HL-60/S4 treated with retinoic acid at 250 ng/mL for 4 days and 3 days (cell line): ENCODE measurements around the gene ZFPL1.

Source experiments
- in situ Hi-C: fragments of 300-500 bp; cut with MboI; formaldehyde crosslinking; loops from 2 replicates; pipeline ENCODE4 v1.7.0; 2022; ENCODE audit warnings: low sequenced_read_pairs

Gene ZFPL1

GRCh38 chr11:65083834-65084597 lies at the start of gene ZFPL1, which contains the start of gene CDCA5:
ZFPL1 (plus strand) TSS chr11:65084222; CDS start chr11:65084699, 477 bp downstream.
CDCA5 (minus strand) TSS chr11:65084040; CDS start chr11:65083978, 62 bp downstream.
- in situ Hi-C loops = no loop called here

- in situ Hi-C loops = no loop called here
Observed at GRCh38 chr11:65034423-65034822, 49.6 kb upstream of the ZFPL1 start.

DNA sequence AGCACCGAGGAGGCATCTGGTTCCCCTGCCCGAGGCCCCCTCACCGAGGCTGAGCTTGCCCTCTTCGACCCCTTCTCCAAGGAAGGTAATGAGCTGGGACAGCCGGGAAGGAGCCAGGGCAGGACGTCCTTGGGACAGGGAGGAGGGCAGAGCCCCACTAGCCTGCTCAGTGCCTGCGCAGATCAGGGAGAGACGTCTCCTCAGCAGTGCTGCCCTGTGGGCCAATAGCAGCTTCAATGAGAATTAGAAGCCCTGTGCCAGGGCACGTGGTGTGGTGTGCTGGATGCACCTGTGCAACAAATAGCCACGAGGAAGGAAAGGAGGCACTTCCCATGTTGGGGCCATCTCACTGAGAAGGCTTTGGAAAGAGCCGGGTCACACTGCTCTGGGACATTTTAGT lies 48.4 kb upstream of the ZFPL1 start:
- in situ Hi-C loops = no loop called here

- in situ Hi-C loops = no loop called here
Observed at GRCh38 chr11:65036931-65037330, 47.1 kb upstream of the ZFPL1 start.

DNA sequence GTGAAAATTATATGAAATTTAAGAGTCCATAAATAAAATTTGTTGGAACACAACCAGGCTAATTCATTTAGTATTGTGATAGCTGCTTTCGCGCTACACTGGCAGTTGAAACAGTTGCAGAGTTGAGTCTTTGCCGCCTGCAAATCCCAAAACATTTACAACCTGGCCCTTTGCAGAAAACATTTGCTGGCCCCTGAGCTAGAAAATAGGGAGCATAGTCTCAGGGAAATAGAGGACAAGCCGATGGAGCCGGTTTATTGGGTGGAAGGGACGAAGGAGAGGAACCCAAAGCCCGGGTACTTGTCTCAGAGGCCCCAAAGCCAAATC lies 43.5 kb upstream of the ZFPL1 start:
- in situ Hi-C loops = no loop called here

GRCh38 chr11:65040847-65041622 lies 43.0 kb upstream of the ZFPL1 start, which contains the start of gene SAC3D1:
SAC3D1 (plus strand) TSS chr11:65041210; CDS start chr11:65041293, 83 bp downstream.
- in situ Hi-C loops = no loop called here

GRCh38 chr11:65042891-65043290 lies 41.1 kb upstream of the ZFPL1 start:
- in situ Hi-C loops = no loop called here

DNA sequence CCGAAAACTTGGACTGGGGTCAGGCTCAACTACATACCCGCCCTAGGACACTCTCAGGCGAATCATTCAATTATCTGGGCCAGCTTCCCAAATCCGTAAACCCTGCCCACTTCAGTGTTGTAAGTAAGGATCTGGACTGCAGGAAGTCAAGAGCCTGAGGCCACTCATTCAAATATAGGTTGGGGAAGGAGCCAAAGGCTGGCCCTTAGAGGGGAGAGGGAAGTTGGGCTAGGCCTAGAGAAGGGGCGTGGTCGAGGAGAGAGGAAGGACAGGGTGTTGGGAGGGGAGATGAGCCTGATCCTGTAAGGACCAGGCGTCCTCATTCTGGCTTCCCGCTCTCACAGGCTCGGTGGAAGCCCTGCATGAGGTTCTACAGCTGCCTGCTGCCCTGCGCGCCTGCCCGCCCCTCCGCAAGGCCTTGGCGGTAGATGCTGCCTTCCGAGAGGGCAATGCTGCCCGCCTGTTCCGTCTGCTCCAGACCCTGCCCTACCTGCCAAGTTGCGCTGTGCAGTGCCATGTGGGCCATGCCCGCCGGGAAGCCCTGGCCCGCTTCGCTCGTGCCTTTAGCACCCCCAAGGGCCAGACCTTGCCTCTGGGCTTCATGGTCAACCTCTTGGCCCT lies 40.0 kb upstream of the ZFPL1 start:
- in situ Hi-C loops = no loop called here

GRCh38 chr11:65045061-65045460 lies 39.0 kb upstream of the ZFPL1 start:
- in situ Hi-C loops = no loop called here

DNA sequence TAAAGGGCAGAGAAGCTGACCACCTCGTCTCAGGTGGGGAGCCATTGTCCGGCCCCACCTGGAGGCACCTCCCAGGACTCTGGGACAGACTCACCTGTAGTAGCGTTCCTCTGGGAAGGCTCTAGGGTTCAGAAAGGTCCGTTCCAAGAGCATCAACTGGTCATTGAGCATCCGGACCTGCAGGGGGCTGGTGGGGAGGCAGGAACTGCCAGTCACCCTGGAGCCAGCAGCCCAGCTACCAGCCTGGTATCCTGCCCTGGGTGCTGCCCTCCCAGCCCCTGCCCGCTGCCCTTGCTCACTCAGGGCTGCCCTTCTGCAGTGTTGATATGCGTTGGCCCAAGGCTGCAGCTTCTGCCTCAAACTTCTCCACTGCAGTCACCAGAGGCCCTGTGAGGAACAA lies 38.3 kb upstream of the ZFPL1 start:
- in situ Hi-C loops = no loop called here

- in situ Hi-C loops = no loop called here
Observed at GRCh38 chr11:65047581-65048422, 36.2 kb upstream of the ZFPL1 start.

- in situ Hi-C loops = no loop called here
Observed at GRCh38 chr11:65051398-65051858, 32.6 kb upstream of the ZFPL1 start.

DNA sequence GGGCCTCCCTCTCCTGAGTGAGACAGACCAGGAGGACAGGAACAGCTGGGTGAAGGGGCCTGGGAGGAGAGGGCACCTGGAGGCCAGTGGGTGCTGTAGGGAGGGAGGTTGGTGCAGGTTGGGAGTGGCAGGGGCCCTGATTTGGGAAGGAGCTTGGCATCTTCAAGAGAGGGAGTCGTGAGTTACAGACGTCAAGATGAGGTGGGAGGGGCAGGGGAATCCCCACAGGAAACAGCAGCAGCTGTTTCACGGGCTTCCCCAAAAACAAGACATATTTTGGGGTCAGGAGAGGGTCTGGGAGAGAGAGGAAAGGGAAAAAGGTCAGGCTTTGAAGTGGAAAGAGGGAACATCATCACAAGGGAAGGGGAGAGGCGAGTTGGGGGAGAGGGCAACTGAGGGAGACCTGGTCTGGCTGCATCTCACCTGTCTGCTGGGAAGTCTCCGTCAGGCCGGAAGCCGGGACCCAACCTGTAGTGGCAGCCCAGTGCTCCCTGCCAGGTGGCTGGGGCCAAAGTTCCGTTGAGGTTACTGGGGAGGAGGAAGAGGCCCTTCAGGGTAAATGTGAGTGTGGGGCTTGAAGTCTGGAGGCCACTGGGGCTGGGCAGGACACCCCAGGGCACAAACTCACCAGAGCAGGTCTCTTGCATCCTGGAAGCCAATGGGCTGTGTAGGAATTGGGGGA lies 30.1 kb upstream of the ZFPL1 start:
- in situ Hi-C loops = no loop called here

DNA sequence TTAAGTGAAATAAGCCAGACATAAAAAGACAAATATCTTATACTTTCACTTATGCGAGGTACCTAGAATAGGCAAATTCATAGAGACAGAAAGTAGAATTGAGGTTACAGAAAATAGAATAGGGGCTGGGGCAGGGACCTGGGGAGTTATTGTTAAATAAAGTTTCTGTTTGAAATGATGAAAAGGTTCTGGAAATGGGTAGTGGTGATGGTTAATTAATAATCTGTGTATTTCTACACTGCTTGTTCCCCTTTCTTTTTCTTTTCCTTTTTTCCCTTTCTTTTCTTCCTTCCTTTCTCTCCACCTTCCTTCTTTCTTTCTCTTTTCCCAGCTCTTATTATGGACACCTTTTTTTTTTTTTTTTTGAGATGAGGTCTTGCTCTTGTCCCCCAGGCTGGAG lies 28.5 kb upstream of the ZFPL1 start:
- in situ Hi-C loops = no loop called here

DNA sequence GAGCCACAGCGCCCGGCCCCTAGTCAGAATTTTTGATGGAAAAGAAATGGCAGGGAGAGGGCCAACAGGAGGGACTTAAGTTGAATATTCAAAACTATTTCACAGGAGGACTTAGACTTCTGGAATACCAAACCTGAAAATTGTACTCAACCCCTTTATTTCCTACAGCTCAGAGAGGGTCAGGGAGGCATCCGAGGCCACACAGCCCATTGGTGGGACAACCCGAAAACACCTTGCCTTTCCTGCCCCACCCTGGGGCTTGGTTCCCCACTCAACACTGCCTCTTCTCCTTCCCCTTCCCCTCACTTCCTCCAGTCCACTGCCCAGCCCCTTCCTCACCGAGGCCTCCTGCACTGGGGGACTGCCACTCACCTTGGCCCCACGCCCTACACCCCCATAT lies 27.0 kb upstream of the ZFPL1 start:
- in situ Hi-C loops = no loop called here

DNA sequence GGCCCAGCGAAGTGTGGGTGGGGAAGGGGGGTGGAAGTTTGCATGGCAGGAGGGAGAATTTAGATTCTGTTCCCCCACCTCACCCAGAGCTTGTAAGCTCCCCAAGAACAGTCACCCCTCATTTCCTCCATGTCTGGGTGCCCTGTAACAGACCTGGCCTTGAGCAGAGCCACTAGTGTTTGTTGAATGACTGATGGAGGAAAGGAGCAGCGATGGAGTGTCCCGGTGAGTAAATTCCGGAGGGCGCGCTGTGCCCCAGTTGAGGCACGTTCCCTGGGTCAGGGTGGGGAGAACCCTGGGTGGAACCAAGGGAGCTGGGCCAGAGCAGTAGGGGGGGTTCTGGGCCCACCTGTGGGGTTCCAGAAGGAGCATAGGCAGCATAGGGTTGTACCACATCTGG lies 26.5 kb upstream of the ZFPL1 start:
- in situ Hi-C loops = no loop called here

DNA sequence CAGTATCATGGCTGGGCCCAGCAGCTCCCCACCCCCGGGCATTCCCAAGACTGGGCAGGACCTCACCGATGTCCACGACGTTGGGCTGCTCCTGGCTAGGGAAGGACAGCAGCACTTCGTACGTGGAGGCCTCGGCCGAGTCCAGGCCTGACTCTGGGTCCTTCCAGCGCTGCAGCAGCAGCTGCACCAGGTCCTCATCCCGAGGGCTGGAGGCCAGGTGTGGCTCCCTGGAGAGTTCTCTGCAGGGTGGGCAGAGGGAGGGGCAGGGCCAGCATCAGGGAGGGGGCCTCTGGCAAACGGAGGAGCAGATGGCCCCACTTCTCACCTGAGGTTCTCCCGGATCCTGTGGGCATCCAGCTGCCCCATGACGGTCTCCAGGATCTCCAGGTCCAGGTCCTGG lies 26.0 kb upstream of the ZFPL1 start:
- in situ Hi-C loops = no loop called here

- in situ Hi-C loops = no loop called here
Observed at GRCh38 chr11:65058419-65059054, 25.5 kb upstream of the ZFPL1 start, which contains the start of gene NAALADL1. NAALADL1 (minus strand) TSS chr11:65058553; CDS start chr11:65058521, 32 bp downstream.

DNA sequence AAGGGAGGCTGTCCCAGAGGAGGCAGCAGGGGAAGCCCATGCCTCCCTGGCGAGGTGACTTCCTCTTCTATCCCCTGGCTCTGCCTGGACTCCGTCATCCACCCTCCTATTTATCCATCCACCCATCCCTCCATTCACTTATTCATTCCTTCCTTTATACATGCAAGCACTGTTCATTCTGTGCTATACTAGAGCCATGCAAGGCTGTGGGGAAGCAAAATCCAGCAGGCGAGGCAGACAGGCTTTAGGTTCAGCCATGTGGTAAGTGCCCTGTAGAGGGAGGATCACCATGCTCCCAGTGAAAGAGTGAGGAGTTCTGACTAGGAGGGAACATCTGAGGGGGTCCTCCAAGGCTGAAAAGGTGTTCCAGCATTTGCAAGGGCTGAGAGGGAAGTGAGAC lies 24.5 kb upstream of the ZFPL1 start:
- in situ Hi-C loops = no loop called here
